GM18511 (cell line): ENCODE results near the gene IKZF3.

Source experiments
- ATAC-seq: cut with Tn5 transposase; IDR thresholded peaks from one replicate; pipeline ENCODE4 v1.9.1; 2021; ENCODE audit warnings: mild to moderate bottlenecking, moderate library complexity; ENCODE audit not compliant: unreplicated experiment

The IKZF3 gene

DNA sequence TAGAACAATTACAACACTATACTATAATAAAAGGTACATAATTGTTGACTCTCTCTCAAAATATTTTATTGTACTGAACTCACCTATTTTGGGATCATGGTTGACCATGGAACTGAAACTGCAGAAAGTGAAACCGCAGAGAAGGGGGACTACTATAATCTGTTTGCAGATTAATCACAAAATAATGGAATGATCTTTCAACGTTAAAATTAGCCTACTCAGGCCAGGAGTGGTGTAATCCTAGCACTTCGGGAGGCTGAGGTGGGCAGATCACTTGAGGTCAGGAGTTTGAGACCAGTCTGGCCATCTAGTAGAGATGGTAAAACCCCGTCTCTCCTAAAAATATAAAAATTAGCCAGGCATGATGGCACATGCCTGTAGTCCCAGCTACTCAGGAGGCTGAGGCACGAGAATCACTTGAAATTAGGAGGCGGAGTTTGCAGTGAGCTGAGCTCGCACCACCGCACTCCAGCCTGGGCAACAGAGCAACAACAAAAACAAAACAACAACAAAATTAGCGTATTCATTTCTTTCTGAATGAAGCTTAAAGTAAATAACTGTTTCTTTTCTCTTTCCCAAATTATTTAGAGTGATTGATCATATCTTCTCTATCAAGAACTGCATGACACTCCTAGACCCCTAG is 45.6 kb downstream of the IKZF3 start:
- no peak for ATAC-seq

GRCh38 chr17:39816272-39816671 is 47.8 kb downstream of the IKZF3 start:
- ATAC-seq: no peak

DNA sequence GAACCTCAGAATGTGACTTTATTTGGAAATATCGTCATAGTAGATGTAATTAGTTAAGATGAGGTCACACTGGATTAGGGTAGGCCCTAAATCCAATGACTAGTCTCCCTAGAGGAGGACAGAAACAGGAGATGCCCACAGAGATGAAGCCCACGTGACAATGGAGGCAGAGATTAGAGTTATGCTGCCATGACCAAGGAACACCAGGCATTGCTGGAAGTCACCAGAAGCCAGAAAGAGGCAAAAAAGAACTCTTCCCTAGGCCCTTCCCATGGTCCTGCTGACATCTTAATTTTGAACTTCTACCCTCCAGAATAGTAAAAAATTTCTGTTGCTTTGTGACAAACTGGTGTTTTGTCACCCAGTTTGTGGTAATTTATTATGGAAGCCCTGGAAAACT is 49.6 kb downstream of the IKZF3 start:
- no peak for ATAC-seq

GRCh38 chr17:39813631-39814030 is 50.5 kb downstream of the IKZF3 start:
- ATAC-seq: no peak

DNA sequence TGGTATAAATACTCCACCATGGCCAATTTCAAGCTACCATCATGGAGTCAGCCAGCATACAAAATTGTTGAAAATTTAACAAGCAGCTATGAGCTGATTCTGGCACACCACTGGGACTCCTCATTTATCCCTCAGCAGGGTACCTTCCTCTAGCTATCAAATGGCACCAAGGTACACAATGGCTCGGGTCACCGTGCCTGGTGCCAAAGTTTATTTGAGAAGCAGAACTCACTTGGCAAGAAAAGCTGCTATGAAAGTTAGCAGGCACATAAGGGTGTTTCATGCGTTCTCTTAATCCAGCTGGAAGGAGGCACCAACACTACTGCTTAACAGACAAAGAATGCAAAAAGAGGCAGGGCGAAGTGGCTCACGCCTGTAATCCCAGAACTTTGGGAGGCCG is 51.6 kb downstream of the IKZF3 start:
- ATAC-seq: no peak

GRCh38 chr17:39810939-39811728 is 53.0 kb downstream of the IKZF3 start:
- ATAC-seq: no peak

DNA sequence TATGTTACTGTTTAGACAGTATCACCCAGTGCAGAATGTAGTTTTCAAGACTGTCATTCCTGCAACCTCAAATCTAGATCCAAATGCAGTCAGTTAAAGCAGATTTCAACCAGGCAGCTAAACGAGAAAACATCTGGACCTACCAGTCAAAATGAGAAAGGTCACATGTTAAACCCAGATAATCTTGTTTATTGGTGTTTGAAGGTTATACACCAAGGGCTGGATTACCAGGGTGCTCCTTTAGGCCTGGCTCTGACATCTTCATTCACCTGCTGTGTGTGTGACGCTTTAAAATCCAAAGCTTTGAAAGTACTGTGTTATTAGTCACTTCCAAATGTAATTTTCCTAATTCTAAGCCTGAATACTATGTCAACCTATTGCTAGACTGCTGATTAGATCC is 54.9 kb downstream of the IKZF3 start:
- ATAC-seq: no peak

- no peak for ATAC-seq
Observed at GRCh38 chr17:39808409-39808997, 55.6 kb downstream of the IKZF3 start.

GRCh38 chr17:39804839-39805238 is 59.3 kb downstream of the IKZF3 start:
- ATAC-seq: no peak

DNA sequence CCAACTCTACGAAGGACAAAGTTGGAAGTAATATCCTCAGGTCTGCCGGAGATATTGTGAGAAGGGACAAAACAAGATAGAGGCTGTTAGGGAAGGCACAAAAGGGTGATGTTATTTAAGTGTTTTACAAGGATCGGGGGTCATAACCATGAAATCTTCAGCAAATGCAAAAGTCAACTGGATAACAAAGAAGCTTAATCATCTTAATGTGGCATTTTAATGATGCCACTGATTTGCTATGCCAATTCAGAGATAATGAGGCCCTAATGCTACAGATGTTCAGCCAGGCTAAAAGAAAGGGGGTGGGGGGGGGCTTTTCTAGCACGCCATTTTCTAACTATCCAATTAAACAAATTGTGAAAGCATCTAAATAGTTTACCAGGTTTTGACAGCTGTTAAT is 63.1 kb downstream of the IKZF3 start:
- no peak for ATAC-seq

GRCh38 chr17:39800540-39800939 is 63.6 kb downstream of the IKZF3 start:
- no peak for ATAC-seq

DNA sequence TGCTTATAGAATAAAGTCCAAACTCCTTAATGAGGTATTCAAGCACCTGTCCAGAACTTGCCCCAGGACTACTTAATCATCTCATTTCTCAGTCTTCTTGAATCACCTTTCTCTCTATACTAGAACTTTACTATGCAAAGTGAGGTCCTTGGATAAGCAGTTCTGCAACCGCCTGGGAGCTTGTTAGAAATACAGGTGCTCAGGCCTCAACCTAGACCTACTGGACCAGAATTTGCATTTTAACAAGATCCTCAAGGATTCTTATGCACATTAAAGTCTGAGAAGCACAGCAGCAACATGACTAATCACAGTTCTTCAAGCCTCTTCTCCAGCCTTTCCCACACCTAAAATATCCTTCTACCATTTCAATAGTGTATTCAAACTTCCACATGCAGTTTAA is 64.7 kb downstream of the IKZF3 start:
- no peak for ATAC-seq

- peak; percentile 87 for ATAC-seq
Observed at GRCh38 chr17:39794249-39794970, 69.7 kb downstream of the IKZF3 start.

DNA sequence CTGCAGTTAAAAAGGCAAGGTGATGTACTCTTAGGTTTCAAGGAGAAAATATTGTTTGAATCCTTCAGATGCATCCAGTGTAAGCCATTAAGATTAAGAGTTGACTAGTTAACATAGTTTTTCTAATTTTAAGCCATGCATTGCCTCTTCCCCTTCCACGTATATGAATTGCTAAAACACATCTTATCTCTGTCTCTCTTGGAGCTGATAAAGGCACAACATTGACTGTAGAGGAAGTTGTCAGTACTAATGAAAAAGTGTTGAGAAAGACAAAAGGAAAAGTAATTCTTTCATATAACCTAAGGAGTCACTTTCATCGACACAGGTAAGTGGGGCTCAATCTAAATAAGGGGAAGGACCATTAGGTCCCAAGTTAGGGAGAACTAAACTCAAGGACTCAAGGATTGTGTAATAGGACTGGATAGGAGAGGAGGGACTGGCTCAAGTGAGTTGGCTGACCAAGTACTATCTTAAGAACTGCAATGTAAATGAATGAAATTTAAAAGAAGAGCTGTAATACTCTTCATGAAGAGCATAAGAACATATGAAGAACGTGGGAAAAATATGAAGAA is 70.7 kb downstream of the IKZF3 start:
- no peak for ATAC-seq

DNA sequence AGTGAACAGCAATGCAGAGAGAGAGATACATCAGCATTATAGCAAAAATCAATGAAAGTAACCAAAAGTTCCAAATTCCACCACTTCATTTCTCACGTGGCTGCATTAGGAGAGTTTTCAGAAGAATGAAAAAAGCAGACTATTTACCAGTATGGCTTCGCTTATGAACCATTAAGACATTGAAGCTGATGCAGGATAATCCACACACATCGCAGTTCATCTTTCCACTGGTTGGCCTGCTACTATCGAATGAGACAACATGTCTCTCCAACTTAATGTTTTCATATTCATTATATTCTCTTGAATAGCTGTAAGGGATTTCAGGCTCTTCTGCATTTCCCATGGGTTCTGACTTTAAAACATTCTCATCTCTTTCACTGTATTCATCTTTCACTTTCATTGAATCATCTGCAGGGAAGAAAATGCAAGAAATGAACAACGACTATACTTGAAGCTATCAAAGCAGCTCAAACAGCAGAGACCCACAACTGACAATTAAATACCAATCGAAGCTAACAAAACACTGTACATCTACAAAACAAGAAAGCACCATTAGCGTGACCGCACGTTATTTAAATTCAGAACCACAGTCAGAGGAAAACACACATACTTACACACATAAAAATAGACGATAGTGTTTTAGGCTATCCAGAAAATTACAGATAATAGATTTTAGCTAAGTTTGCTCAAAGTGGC is 71.4 kb downstream of the IKZF3 start:
- ATAC-seq: no peak

DNA sequence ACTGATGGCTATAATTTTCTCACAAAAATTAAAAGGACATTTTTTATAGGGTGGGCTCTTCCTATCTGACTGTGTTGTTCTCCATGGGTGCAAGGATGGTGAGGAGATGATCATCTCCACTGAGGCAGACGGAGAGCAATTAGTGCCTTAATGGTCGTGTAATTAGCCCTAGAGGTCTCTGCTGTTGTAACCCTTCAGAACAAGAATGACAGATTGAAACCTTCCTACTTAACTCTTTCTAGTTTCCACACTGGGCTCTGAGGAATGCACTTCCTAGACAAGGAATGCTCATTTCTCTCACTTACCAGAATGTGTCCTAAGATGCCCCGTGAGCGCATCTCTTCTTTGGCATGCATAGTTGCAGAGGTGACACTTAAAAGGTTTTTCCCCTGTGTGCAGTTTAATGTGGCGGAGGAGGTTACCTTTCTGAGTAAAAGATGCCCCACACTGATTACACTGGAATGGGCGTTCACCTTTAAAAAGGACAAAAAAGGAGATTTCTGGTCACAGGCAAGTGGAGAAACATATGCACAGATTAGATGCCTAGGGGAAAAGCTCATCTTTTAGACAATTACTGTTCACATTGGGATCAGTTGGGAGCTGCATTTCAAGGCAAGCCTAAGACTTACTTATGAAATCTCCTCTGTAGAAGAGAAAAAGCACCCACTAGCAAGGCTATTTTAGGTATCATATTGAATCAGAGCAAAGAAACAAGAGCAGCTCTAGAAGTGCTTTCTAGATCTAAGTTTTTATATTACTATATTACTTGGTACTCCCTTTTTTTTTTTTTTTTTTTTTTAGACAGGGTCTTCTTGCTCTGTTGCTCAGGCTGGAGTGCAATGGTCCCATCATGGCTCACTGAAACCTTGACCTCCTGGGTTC is 72.8 kb downstream of the IKZF3 start:
- no peak for ATAC-seq

DNA sequence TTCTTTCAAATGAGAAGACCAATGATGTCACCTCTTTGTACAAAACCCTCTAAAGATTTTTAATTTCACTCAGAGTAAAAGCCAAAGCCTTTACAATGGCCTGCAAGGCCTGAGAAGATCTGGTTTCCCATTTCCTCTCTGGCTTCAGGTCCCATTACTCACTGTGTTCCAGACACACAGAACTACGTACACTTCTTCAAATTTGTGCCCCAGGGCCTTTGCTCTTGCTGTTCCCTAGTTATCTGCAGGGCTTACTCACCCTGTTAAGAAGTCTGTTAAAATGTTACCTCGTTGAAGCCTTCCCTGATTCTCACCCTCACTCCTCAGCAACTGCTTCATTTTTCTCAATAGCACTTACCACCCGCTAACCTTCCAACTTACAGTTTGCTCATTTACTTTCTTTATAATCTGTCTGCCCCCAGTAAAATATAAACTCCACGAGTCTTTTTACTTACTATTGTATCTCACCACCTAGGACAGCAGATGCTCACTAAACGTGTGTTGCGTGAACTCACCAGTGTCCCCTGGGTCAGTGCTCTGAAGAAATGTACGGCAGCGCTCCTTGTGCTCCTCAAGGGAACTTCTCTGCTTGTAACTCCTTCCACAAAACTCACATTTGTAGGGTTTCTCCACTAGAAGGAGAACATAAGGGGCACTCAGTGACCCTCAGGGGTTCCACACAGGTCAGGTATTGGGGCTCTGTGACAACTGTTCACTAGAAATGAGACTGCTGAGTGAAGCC is 76.2 kb downstream of the IKZF3 start:
- no peak for ATAC-seq

GRCh38 chr17:39787041-39787440 is 77.1 kb downstream of the IKZF3 start:
- no peak for ATAC-seq

- ATAC-seq: no peak
Observed at GRCh38 chr17:39782980-39783379, 81.1 kb downstream of the IKZF3 start.
